Measurements from ENCODE around the gene CASK. TPM values are rescaled to one million over a fixed set of nuclear protein-coding genes. Genes with fewer than 3 reads are reported as not detected.
"Not testable (repeated sequence)": the region's sequence is repeated elsewhere in the genome, so short reads cannot be mapped to it uniquely, and the experiment has no call there.

The CASK gene
- total and polyA plus RNA-seq, 12 donors, result 4.7 to 53.0 (median 41.3) TPM

DNA sequence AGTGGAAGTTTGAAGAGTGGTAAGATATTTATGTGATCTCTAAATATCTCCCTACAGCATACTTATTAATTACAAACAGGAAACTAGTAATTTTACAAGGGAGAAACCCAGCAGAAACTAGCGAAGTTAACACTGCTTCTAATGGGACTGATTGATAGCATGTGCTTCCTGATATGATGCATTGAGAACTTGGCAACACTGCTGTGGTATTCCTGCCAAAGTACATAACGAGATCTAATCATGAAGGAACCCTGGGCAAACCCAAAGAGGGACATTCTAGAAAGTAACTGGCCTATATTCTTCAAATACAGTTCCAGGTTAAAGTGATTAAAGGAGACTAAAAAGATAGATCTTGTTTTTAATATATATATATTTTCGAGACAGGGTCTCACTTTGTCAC is 239.2 kb downstream of the CASK start:
- H3K27ac ChIP-seq, result no peak overlapping the region
- no peak for TF ChIP-seq POLR2A (IDR thresholded peaks at IDR 0.05)
- TF ChIP-seq, protein P1, sequence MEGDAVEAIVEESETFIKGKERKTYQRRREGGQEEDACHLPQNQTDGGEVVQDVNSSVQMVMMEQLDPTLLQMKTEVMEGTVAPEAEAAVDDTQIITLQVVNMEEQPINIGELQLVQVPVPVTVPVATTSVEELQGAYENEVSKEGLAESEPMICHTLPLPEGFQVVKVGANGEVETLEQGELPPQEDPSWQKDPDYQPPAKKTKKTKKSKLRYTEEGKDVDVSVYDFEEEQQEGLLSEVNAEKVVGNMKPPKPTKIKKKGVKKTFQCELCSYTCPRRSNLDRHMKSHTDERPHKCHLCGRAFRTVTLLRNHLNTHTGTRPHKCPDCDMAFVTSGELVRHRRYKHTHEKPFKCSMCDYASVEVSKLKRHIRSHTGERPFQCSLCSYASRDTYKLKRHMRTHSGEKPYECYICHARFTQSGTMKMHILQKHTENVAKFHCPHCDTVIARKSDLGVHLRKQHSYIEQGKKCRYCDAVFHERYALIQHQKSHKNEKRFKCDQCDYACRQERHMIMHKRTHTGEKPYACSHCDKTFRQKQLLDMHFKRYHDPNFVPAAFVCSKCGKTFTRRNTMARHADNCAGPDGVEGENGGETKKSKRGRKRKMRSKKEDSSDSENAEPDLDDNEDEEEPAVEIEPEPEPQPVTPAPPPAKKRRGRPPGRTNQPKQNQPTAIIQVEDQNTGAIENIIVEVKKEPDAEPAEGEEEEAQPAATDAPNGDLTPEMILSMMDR (IDR thresholded peaks at IDR 0.05), result no peak
- peak in 1 of 7 donors; percentile 41 for DNase-seq
- WGBS, 4 donors, result 15 to 39% (median 32%) methylated on average over 2 to 3 of the region's 3 CpGs
- intact Hi-C loops (cut with DNase I), result no loop called here
- H3K36me3 ChIP-seq (replicated peaks in 1 of 2), result no peaks in the 10 kb centered on the region
- no peak overlapping the region for H3K4me3 ChIP-seq
- H3K9me3 ChIP-seq (replicated peaks in 1 of 3), result no peaks in the 10 kb centered on the region
- H3K27me3 ChIP-seq, result no peaks in the 10 kb centered on the region
- H3K4me1 ChIP-seq (replicated peaks in 1 of 2), result peaks cover 0 to 6% of the 10 kb centered on the region in 2 donors

DNA sequence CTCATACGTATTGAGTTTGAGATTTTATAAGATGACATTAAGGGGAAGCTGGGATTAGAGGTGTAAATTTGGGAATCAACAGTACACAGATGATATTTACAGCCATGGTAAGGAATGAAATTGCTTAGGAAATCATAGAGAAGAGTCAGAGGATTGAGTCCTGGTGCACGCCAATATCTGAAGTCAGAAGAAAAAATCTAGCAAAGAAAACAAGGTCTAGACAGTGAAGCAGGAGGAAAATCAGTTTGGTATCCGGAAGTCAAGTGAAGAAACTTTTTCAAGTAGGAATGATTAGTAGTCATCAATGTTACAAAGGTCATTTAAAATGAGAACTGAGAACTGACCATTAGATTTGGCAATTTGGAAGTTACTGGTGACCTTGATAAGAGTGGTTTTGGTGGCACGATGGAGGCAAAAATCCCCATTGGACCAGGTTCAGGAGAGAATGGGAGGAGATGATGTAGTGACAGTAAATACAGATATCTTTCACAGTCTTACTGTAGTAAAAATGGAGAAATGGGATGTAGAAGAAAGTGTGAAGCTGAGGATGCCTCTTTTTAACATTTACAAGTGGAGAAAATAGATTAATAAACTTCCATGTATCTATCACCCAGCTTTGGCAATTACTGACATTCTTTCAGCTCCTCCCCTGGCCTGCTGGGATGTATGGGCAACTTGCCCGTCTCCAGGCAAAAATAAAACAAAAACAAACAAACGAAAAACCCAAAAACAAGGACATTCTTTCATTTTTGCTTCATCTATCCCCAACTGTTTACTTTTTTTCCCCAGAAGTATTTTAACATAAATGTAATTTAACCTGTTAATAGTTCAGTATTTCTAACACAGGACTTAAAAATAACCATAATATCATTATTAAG is 245.9 kb downstream of the CASK start:
- peak overlapping the region in 1 of 5 donors; percentile 13 for H3K27ac ChIP-seq
- TF ChIP-seq, protein P1 (IDR thresholded peaks at IDR 0.05), result no peak
- no peak for TF ChIP-seq POLR2A (IDR thresholded peaks at IDR 0.05)
- peak in 1 of 7 donors; percentile 3 for DNase-seq
- WGBS, 4 donors, result 41 to 66% (median 54%) methylated on average over 6 of the region's 6 CpGs
- H3K4me3 ChIP-seq, result no peak overlapping the region
- intact Hi-C loops (cut with DNase I), result no loop called here
- no peaks in the 10 kb centered on the region for H3K27me3 ChIP-seq
- H3K9me3 ChIP-seq (replicated peaks in 1 of 3), result no peaks in the 10 kb centered on the region
- no peaks in the 10 kb centered on the region for H3K4me1 ChIP-seq (replicated peaks in 1 of 2)
- no peaks in the 10 kb centered on the region for H3K36me3 ChIP-seq (replicated peaks in 1 of 2)

DNA sequence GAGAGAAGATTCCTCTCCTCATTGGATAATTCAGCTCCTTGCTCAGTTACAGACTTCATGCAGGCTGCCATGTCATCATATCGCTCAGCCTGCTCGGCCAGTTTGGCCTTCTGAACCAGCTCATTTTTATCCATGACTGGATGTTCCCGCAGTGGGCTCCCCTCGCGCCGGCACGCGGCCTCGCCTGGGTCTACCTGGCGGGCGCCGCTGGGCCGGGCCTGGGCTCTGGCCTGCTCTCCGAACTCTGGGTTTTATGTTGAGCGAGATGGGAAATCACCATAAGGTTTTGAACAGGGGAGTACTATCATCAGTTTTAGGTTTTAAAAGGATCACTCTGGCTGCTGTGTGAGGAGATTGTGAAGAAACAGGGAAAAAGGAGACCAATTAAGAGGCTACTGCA is 247.0 kb downstream of the CASK start:
- intact Hi-C loops (cut with DNase I); H3K4me1 ChIP-seq (replicated peaks in 1 of 2): not testable (repeated sequence)
- 85 to 97% (median 89%) methylated on average over 6 to 15 of the region's 15 CpGs for whole genome bisulfite sequencing, 4 donors

DNA sequence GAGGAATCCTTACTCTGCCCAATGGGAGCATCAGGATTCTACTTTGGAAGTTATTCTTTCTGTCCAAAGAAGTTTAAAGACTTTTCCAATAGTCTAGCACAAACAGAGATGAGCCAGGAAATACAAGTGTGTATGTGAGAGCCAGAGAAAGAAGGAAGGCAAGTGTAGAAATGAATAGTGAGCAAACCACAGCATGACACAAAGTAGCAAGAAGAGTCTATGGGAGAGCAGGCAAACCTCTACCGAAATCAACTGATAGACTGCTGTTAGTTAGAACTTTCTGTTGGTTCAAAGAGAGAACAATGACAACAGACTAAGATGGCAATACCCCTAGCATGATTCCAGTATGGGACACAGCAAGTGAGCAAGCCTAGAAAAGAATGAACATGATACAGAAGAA is 250.7 kb downstream of the CASK start:
- intact Hi-C loops (cut with DNase I), result no loop called here
- H3K27ac ChIP-seq, result no peak overlapping the region

More for the DNA sequence above, 247.0 kb downstream of the CASK start:
- not testable (repeated sequence) for H3K4me3 ChIP-seq; H3K27ac ChIP-seq; DNase-seq; H3K9me3 ChIP-seq (replicated peaks in 1 of 3); H3K36me3 ChIP-seq (replicated peaks in 1 of 2); H3K27me3 ChIP-seq

More for the DNA sequence above, 250.7 kb downstream of the CASK start:
- no peaks in the 10 kb centered on the region for H3K4me1 ChIP-seq (replicated peaks in 1 of 2)
- TF ChIP-seq, protein P1 (IDR thresholded peaks at IDR 0.05), result no peak
- no peak for TF ChIP-seq POLR2A (IDR thresholded peaks at IDR 0.05)
- no peaks in the 10 kb centered on the region for H3K36me3 ChIP-seq (replicated peaks in 1 of 2)
- 57 to 100% (median 83%) methylated on average over 1 of the region's 1 CpG for WGBS, 4 donors
- peaks cover 6% of the 10 kb centered on the region for H3K27me3 ChIP-seq
- no peak overlapping the region for H3K4me3 ChIP-seq
- H3K9me3 ChIP-seq (replicated peaks in 1 of 3), result no peaks in the 10 kb centered on the region
- DNase-seq, result no peak

Data from adrenal gland (tissue), 12 donors.